B cell (primary cell): ENCODE data around the gene CTRB2. TPM values are rescaled to one million over a fixed set of nuclear protein-coding genes. Genes with fewer than 3 reads are reported as not detected.

Source experiments
- ATAC-seq: fragments of 200-7000 bp; cut with Tn5 transposase; one replicate; pipeline ENCODE4 v1.10.0; 2021; ENCODE audit warnings: low read depth, mild to moderate bottlenecking, moderate number of reproducible peaks, moderate library complexity
- CTCF ChIA-PET: fragments of 350-600 bp; sonication (Branson Sonifier 250); formaldehyde crosslinking; loops from one replicate; lab custom pipeline; 2021; ENCODE audit warnings: antibody characterized with exemption, inconsistent platforms; lab: Charles Lee
- POLR2A ChIA-PET: fragments of 350-600 bp; sonication (Branson Sonifier 250); formaldehyde crosslinking; loops from one replicate; lab custom pipeline; 2021; ENCODE audit warnings: antibody characterized with exemption; lab: Charles Lee
- DNase-seq: peaks from one replicate; pipeline ENCODE4 v3.0.0; 2013
- H2AFZ ChIP-seq: 2 replicates; pipeline ENCODE4 v1.6.1; 2012; ENCODE audit warnings: mild to moderate bottlenecking, low read depth, low read length; ENCODE audit not compliant: insufficient read depth, poor library complexity, severe bottlenecking
- H3K27ac ChIP-seq, 2 donors: 1 replicate in 1 of 2; 2 replicates in 1 of 2; pipeline ENCODE4 v1.5.1; 2012 to 2013; ENCODE audit warnings: low read length in 2 of 2, mild to moderate bottlenecking in 2 of 2, moderate library complexity in 1 of 2
- H3K27me3 ChIP-seq, 4 experiments: fragments of 200-600 bp in 1 of 4; sonication (generic) in 1 of 4; replicated peaks in 1 of 4; 1 replicate in 2 of 4; 2 replicates in 2 of 4; pipeline versions ENCODE4 v1.6.1 to v1.7.0; 2013 to 2016; ENCODE audit warnings: low read length in 3 of 4, mild to moderate bottlenecking in 2 of 4, mixed read lengths in 1 of 4, moderate library complexity in 1 of 4; ENCODE audit not compliant: insufficient read depth in 4 of 4, control insufficient read depth in 3 of 4; ENCODE audit errors: control extremely low read depth in 1 of 4
- H3K36me3 ChIP-seq, 2 experiments: replicated peaks in 1 of 2; 1 replicate in 1 of 2; 2 replicates in 1 of 2; pipeline versions ENCODE4 v1.6.1 to v1.7.1; 2013; ENCODE audit warnings: low read length in 1 of 2; ENCODE audit not compliant: insufficient read depth in 2 of 2, control insufficient read depth in 1 of 2; ENCODE audit errors: control extremely low read depth in 1 of 2, extremely low read depth in 1 of 2
- H3K4me1 ChIP-seq, 2 donors: fragments of 200-600 bp in 1 of 2; sonication (generic) in 1 of 2; 1 replicate in 1 of 2; 2 replicates in 1 of 2; pipeline versions ENCODE4 v1.5.1 to v1.6.1; 2013 to 2017; ENCODE audit warnings: low read length in 2 of 2; ENCODE audit not compliant: control insufficient read depth in 2 of 2, insufficient read depth in 2 of 2
- H3K4me2 ChIP-seq: replicated peaks from 2 replicates; pipeline ENCODE3; 2012; ENCODE audit warnings: mild to moderate bottlenecking, low read depth, low read length; ENCODE audit not compliant: poor library complexity, severe bottlenecking
- H3K4me3 ChIP-seq, 5 experiments: fragments of 200-600 bp in 1 of 5; sonication (generic) in 1 of 5; 1 replicate in 3 of 5; 2 replicates in 2 of 5; pipeline versions ENCODE4 v1.5.1 to v1.7.0; 2011 to 2016; ENCODE audit warnings: low read length in 4 of 5, mild to moderate bottlenecking in 4 of 5, low read depth in 2 of 5, control low read depth in 1 of 5, moderate library complexity in 1 of 5; ENCODE audit not compliant: insufficient read depth in 1 of 5; ENCODE audit errors: control extremely low read depth in 1 of 5, extremely low read depth in 1 of 5
- H3K79me2 ChIP-seq: fragments of 200-600 bp; sonication (generic); one replicate; pipeline ENCODE4 v1.6.0; 2016; ENCODE audit warnings: low read length; ENCODE audit not compliant: control insufficient read depth, insufficient read depth
- H3K9ac ChIP-seq: fragments of 200-600 bp; sonication (generic); 2 replicates; pipeline ENCODE4 v1.6.1; 2017; ENCODE audit warnings: mild to moderate bottlenecking, low read length, moderate library complexity
- H3K9me3 ChIP-seq, 3 donors: one replicate each; pipeline versions ENCODE4 v1.6.1 to v1.7.1; 2013; ENCODE audit warnings: low read length in 2 of 3; ENCODE audit not compliant: control insufficient read depth in 2 of 3, insufficient read depth in 1 of 3; ENCODE audit errors: control extremely low read depth in 1 of 3
- H4K20me1 ChIP-seq: 2 replicates; pipeline ENCODE4 v1.6.0; 2012; ENCODE audit warnings: mild to moderate bottlenecking, low read length; ENCODE audit not compliant: insufficient read depth, control insufficient read depth, poor library complexity, severe bottlenecking
- H3K27ac Mint-ChIP-seq: one replicate; pipeline ENCODE4 v1.8.0; 2021; ENCODE audit warnings: mixed read lengths
- H3K27me3 Mint-ChIP-seq: one replicate; pipeline ENCODE4 v1.8.0; 2021; ENCODE audit warnings: mixed read lengths
- H3K4me1 Mint-ChIP-seq: one replicate; pipeline ENCODE4 v1.8.0; 2021; ENCODE audit warnings: mixed read lengths
- H3K4me3 Mint-ChIP-seq: one replicate; pipeline ENCODE4 v1.8.0; 2021; ENCODE audit warnings: mixed read lengths
- H3K9me3 Mint-ChIP-seq: one replicate; pipeline ENCODE4 v1.8.0; 2022; ENCODE audit warnings: mixed read lengths; ENCODE audit not compliant: insufficient read depth
- CTCF ChIP-seq: fragments of 200-600 bp; IDR thresholded peaks from one replicate; pipeline ENCODE4 v1.8.0; 2022; ENCODE audit warnings: antibody characterized with exemption, mild to moderate bottlenecking
- EZH2 ChIP-seq: IDR thresholded peaks from 2 replicates; pipeline ENCODE4 v1.6.1; 2012; ENCODE audit warnings: borderline replicate concordance, low read depth, mild to moderate bottlenecking, moderate library complexity, low read length; ENCODE audit not compliant: insufficient read depth, poor library complexity, severe bottlenecking
- WGBS: methylation state at CpG from one replicate; pipeline ENCODE4 v1.1.5; 2013; ENCODE audit warnings: missing lambda C conversion rate; ENCODE audit not compliant: insufficient coverage; 5-methylcytosine and 5-hydroxymethylcytosine counted together
- intact Hi-C: fragments of 100-400 bp; cut with micrococcal nuclease; formaldehyde crosslinking; loops from one replicate; pipeline ENCODE4 v1.10.0; 2022
- polyA plus RNA-seq: library from polyadenylated mRNA; depleted of rRNA; stranded (reverse); fragments of >200 nt; gene quantifications from 2 replicates; pipeline ENCODE4 v1.2.3, GENCODE V29; 2012
- total RNA-seq, 2 donors: library from RNA; stranded (reverse); fragments of 120-200 nt in 1 of 2; gene quantifications; 1 replicate in 1 of 2; 2 replicates in 1 of 2; pipeline versions ENCODE4 v1.2.3 to v1.2.4, GENCODE V29; 2013 to 2022

The CTRB2 gene
- total and polyA plus RNA-seq, 2 donors (not counting 1 experiment from before 2014, with no cell fraction given), result not detected

GRCh38 chr16:75252049-75252864, 45.3 kb upstream of the CTRB2 start:
- TF ChIP-seq CTCF (no peak), EZH2 (peak; percentile 27)
- DNase-seq (no peak), ATAC-seq (no peak)
- intact Hi-C loops, result no loop called here
- Histone ChIP-seq H3K36me3 (no peaks in the 10 kb centered on the region), H3K27ac (no peak overlapping the region), H3K9me3 (peaks cover 0 to 13% (median 0%) of the 10 kb centered on the region in 3 donors), H3K79me2 (no peaks in the 10 kb centered on the region), H3K4me2 (peak overlapping the region; percentile 70), H3K27me3 (peaks cover 0 to 81% (median 39%) of the 10 kb centered on the region in 4 experiments), H4K20me1 (peaks cover 8% of the 10 kb centered on the region), H3K4me3 (no peak overlapping the region), H3K4me1 (peaks cover 13 to 20% of the 10 kb centered on the region in 2 donors), H2AFZ (no peak overlapping the region), H3K9ac (no peak overlapping the region)
- Mint-ChIP-seq H3K27ac (no peak overlapping the region), H3K4me3 (peak overlapping the region; percentile 77), H3K4me1 (peaks cover 13% of the 10 kb centered on the region), H3K27me3 (peaks cover 46% of the 10 kb centered on the region), H3K9me3 (no peaks in the 10 kb centered on the region)
- 72% methylated on average over 23 of the region's 24 CpGs for WGBS
- CTCF ChIA-PET, result interaction anchor here (1.0 kb wide), 1 partner anchor 569 kb away, joined by 5 read pairs; no protein-coding TSS in a partner anchor
- POLR2A ChIA-PET, result no interaction called here
